ENCODE measurements around the gene ZNF385D. TPM values are rescaled to one million over a fixed set of nuclear protein-coding genes. Genes with fewer than 3 reads are reported as not detected.

Gene ZNF385D
- total and polyA plus RNA-seq, 2 experiments from 2014 or later: 2.7 to 12.3 TPM

- TF ChIP-seq EZH2phosphoT487 (IDR thresholded peaks at IDR 0.05; ENCODE audit: unreplicated experiment): no peak
- no peak for TF ChIP-seq EZH2 (IDR thresholded peaks at IDR 0.05; ENCODE audit: low read depth, unreplicated experiment)
- TF ChIP-seq JUNB (IDR thresholded peaks at IDR 0.05; ENCODE audit: unreplicated experiment): no peak
- TF ChIP-seq CREB1 (CRISPR knock-in tag; IDR thresholded peaks at IDR 0.05; ENCODE audit: low read depth): 0 out of 2 replicates have a peak, but pooled peaks have one; percentile 17
- TF ChIP-seq REST (IDR thresholded peaks at IDR 0.05; ENCODE audit: unreplicated experiment): no peak
Measured at GRCh38 chr3:21543380-21544075, 207.5 kb downstream of the ZNF385D start (continued).

GRCh38 chr3:21542656-21543379 lies 208.2 kb downstream of the ZNF385D start:
- peak overlapping the region; percentile 28 for H3K4me2 ChIP-seq
- H3K4me1 ChIP-seq (ENCODE audit: insufficient read depth): peaks cover 26% of the 10 kb centered on the region

More at GRCh38 chr3:21542656-21543379, 208.2 kb downstream of the ZNF385D start:
- Mint-ChIP-seq H3K9me3 (peaks cover 7% of the 10 kb centered on the region; the same call in 1 of the 3 replicates), H3K4me3 (peak overlapping the region; percentile 61; the same call in 2 of the 3 replicates), H3K4me1 (peaks cover 29% of the 10 kb centered on the region), H3K36me3 (ENCODE audit: low read depth) (no peaks in the 10 kb centered on the region), H3K27ac (peak overlapping the region; percentile 97), H3K27me3 (ENCODE audit: insufficient read depth, low read depth, poor library complexity) (peaks cover 2% of the 10 kb centered on the region)
- Histone ChIP-seq H3K27me3 (ENCODE audit: insufficient read depth) (no peaks in the 10 kb centered on the region), H3K9me2 (ENCODE audit: insufficient read depth) (no peaks in the 10 kb centered on the region), H3K27ac (ENCODE audit: low read depth) (peak overlapping the region; percentile 91), H3F3A (replicated peaks; ENCODE audit: low read depth) (no peaks in the 10 kb centered on the region), H4K20me1 (replicated peaks; ENCODE audit: insufficient read depth) (no peaks in the 10 kb centered on the region), H3K4me3 (peak overlapping the region; percentile 20), H3K36me3 (ENCODE audit: insufficient read depth) (no peaks in the 10 kb centered on the region), H3K79me2 (replicated peaks; ENCODE audit: insufficient read depth) (peaks cover 9% of the 10 kb centered on the region; the same call in 1 of the 2 replicates), H2AFZ (peak overlapping the region; percentile 53; the same call in 1 of the 2 replicates)
- ATAC-seq (peak; percentile 55), DNase-seq (ENCODE audit: low spot score) (peak; percentile 36)
- TF ChIP-seq JUNB (IDR thresholded peaks at IDR 0.05; ENCODE audit: unreplicated experiment) (no peak), CTCF (conservative IDR thresholded peaks at IDR 0.05; ENCODE audit: low read depth in 2 of 2) (no peak), NANOG (IDR thresholded peaks at IDR 0.05; ENCODE audit: borderline replicate concordance) (no peak), POLR2AphosphoS5 (IDR thresholded peaks at IDR 0.05; ENCODE audit: low read depth) (no peak), EZH2 (IDR thresholded peaks at IDR 0.05; ENCODE audit: low read depth, unreplicated experiment) (no peak), ZNF331 (CRISPR knock-in tag; IDR thresholded peaks at IDR 0.05; ENCODE audit: low read depth) (no peak)

All from GM23338 (cell line).